GM20000 (cell line): ENCODE measurements around the gene STARD13.

Experiments used
- DNase-seq: peaks from one replicate; pipeline ENCODE4 v3.0.0; 2012; ENCODE audit warnings: low spot score
- TF ChIP-seq, protein P1 (sequence below): IDR thresholded peaks from 2 replicates; pipeline ENCODE4 v1.5.1; 2012; ENCODE audit warnings: mild to moderate bottlenecking, control low read depth; ENCODE audit errors: extremely low read depth, missing control alignments

STARD13 gene, protein sequence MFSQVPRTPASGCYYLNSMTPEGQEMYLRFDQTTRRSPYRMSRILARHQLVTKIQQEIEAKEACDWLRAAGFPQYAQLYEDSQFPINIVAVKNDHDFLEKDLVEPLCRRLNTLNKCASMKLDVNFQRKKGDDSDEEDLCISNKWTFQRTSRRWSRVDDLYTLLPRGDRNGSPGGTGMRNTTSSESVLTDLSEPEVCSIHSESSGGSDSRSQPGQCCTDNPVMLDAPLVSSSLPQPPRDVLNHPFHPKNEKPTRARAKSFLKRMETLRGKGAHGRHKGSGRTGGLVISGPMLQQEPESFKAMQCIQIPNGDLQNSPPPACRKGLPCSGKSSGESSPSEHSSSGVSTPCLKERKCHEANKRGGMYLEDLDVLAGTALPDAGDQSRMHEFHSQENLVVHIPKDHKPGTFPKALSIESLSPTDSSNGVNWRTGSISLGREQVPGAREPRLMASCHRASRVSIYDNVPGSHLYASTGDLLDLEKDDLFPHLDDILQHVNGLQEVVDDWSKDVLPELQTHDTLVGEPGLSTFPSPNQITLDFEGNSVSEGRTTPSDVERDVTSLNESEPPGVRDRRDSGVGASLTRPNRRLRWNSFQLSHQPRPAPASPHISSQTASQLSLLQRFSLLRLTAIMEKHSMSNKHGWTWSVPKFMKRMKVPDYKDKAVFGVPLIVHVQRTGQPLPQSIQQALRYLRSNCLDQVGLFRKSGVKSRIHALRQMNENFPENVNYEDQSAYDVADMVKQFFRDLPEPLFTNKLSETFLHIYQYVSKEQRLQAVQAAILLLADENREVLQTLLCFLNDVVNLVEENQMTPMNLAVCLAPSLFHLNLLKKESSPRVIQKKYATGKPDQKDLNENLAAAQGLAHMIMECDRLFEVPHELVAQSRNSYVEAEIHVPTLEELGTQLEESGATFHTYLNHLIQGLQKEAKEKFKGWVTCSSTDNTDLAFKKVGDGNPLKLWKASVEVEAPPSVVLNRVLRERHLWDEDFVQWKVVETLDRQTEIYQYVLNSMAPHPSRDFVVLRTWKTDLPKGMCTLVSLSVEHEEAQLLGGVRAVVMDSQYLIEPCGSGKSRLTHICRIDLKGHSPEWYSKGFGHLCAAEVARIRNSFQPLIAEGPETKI

DNA sequence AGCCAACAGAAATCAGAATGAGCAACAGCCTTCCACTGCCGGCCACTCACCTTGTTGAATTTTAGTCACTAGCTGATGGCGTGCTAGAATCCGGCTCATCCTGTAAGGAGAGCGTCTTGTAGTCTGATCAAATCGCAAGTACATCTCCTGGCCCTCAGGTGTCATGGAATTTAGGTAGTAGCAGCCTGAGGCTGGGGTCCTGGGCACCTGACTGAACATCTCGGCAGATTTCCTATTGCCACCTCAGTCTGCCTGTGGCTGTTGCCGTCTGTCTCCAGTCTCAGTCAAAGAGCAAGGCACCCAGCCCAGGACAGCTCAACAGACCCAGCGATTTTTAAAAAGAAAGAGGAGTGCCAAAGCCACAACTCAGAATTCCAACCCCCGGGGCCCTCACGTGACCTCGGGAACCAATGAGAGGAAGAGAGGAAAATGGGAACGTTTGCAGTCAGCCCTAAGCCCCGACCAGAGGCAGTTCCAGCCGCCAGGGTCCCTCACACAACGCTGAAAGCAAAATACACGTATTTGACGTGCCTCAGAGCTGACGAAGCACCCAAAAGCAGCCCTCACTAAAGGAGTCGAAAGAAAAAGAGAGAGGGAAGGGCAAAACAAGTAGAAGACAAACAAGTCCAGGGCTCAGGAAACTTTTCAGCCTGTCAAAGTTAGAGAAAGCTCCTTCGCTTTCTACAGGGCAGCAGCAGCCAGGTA is at the start of gene STARD13:
Gene STARD13 (minus strand): TSS at position 336 of the 705 bp plus-strand sequence. CDS start 117 bp downstream, at position 219.
- TF ChIP-seq, protein P1, sequence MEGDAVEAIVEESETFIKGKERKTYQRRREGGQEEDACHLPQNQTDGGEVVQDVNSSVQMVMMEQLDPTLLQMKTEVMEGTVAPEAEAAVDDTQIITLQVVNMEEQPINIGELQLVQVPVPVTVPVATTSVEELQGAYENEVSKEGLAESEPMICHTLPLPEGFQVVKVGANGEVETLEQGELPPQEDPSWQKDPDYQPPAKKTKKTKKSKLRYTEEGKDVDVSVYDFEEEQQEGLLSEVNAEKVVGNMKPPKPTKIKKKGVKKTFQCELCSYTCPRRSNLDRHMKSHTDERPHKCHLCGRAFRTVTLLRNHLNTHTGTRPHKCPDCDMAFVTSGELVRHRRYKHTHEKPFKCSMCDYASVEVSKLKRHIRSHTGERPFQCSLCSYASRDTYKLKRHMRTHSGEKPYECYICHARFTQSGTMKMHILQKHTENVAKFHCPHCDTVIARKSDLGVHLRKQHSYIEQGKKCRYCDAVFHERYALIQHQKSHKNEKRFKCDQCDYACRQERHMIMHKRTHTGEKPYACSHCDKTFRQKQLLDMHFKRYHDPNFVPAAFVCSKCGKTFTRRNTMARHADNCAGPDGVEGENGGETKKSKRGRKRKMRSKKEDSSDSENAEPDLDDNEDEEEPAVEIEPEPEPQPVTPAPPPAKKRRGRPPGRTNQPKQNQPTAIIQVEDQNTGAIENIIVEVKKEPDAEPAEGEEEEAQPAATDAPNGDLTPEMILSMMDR, result no peak
- DNase-seq, result peak; percentile 59

- TF ChIP-seq, protein P1, result no peak
- DNase-seq, result no peak
These were observed 49.3 kb upstream of the STARD13 start for GRCh38 chr13:33334831-33335230.

DNA sequence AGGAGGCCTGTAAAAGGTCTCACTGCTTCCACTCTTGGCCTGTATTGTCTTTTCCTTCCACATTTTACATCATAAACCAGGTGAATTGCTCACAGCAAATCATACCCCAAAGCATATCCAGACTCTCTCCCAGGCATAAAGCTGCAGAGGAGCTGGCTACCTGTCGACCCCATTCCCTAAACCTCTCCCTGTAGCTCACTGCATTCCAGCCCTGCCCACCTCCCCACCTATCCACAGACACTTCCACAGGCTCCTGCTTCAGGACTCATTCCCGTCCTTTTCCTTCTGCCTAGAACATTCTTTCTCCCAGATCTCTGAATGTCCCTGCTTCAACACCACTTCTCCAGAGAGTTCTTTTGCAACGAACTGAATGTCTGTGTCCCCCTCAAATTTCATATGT is 46.4 kb upstream of the STARD13 start:
- no peak for DNase-seq
- TF ChIP-seq, protein P1, result no peak

GRCh38 chr13:33330483-33330882 is 44.9 kb upstream of the STARD13 start:
- TF ChIP-seq, protein P1, result no peak
- DNase-seq, result no peak

- no peak for DNase-seq
- TF ChIP-seq, protein P1, result no peak
These were observed 43.1 kb upstream of the STARD13 start for GRCh38 chr13:33328701-33329100.

DNA sequence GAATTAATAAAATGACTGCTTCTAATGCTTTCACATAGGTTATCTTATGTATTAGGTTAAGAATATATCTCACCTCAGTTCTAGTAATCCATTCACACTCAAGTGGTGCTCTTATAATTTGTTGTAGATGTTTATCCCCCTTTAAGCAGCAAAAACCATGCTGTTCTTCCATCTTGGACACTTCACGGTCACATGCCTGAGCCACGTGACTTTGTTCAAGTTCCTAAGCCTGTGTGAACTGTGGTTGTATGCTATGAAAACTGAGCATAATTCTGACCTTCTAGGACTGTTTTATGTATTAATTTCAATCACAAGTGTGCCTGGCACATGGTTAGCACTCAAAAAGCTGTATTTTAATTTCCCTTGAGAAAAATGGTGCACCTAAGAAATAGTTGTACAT is 41.2 kb upstream of the STARD13 start:
- DNase-seq, result no peak
- TF ChIP-seq, protein P1, result no peak
